Ovary (tissue), 3 donors: ENCODE data around the gene GPSM1.

Source experiments
- CTCF ChIP-seq, 3 donors: fragments of 450-650 bp in 2 of 3; fragments of 200-600 bp in 1 of 3; IDR thresholded peaks; one replicate each; pipeline versions ENCODE4 v1.5.1 to v1.8.0; 2016 to 2022; ENCODE audit warnings: antibody characterized with exemption in 3 of 3, mild to moderate bottlenecking in 1 of 3
- EP300 ChIP-seq: sonication (generic); formaldehyde crosslinking; IDR thresholded peaks from one replicate; pipeline ENCODE4 v1.6.1; 2017; ENCODE audit warnings: antibody characterized with exemption
- donor health status: DM: no; HTN: no; CAD: no.

- TF ChIP-seq CTCF (IDR thresholded peaks at IDR 0.05) (no peak), EP300 (no peak)
Observed at GRCh38 chr9:136343121-136343883, 16.0 kb downstream of the GPSM1 start.
